ENCODE data around the gene BCL7A. TPM values are rescaled to one million over a fixed set of nuclear protein-coding genes. Genes with fewer than 3 reads are reported as not detected.

The BCL7A gene
- total RNA-seq, 2 experiments from 2014 or later = 6.2 to 8.1 TPM

DNA sequence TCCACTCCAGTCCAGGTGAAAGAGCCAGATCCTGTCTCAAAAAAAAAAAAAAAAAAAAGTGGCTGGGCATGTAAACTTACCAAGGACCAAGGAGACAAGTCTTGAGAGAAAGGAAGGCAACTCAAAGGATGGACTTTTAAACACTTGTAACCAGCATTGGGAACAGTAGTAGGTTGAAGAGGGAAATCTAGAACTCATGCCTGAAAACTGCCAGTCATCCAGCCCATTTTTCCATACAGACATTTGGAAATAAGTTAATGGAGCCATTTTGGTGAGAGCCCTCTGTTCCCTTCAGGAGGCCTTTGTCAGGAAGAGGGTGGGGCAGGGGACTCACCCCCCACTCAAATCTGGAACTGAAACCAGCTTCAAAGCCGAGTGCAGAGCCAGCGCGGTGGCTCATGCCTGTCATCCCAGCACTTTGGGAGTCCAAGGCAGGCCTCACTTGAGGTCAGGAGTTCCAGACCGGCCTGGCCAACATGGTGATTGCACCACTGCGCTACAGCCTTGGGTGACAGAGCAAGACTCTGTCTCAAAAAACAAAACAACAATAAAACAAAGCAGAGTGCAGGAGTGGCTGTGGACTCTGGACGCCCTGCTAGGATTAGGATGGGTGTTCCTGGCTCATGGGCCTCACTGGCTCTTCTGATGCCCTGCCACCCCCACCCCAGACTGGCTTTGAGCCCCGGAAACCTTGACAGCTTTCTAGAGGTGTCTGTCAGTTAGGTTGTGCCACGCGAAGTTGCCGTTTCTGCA, 55.2 kb downstream of the BCL7A start:
- ATAC-seq (no peak), DNase-seq (no peak)
- Mint-ChIP-seq H3K27ac (no peak overlapping the region), H3K36me3 (ENCODE audit: low read depth) (peaks cover 19% of the 10 kb centered on the region), H3K4me1 (ENCODE audit: low read depth) (peaks cover 32% of the 10 kb centered on the region), H3K27me3 (ENCODE audit: low read depth) (peaks cover 5% of the 10 kb centered on the region), H3K4me3 (no peak overlapping the region), H3K9me3 (ENCODE audit: insufficient read depth) (no peaks in the 10 kb centered on the region)
- ChIA-PET POLR2A (no interaction called here), CTCF (interaction anchor here (1.3 to 2.5 kb wide), 2 partner anchors 21 to 46 kb away, joined by 4 to 8 read pairs; no protein-coding TSS in a partner anchor)

DNA sequence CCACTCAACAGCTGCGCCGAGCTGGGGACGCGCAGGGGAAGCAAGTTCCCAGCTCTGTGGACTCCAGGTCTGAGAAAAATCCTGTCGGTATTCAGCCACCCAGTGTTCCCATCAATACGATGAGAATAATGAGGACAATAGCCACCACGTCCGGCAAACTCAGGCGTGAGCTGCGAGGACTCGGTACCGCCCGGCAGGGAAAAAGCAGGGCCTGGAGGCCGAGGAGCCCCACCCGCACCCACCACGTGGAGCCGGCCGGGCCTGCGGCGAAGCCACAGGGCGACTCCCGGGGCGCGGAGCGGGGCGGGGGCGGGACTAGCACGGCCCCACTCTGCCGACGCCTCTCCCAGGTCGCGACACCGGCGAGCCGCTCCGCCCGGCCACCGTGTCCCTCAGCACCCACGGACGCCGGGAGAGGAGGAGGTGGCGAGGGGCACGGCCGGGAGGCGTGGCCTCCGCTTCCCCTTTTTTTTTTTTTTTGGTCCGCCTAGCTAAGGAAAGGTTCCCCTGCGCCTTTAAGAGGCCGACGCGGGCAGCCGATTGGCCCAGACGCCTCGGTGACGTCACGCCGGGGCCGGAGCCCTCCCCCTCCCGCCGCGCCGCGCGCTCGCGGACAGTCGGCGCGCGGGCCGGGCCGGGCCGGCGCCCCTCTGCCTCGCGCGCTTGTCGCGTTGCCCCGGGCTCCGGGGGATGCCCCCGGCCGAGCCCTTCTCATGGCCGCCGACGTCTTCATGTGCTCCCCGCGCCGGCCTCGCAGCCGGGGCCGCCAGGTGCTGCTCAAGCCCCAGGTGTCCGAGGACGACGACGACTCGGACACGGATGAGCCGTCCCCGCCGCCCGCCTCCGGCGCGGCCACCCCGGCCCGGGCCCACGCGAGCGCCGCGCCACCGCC, 56.7 kb downstream of the BCL7A start, which contains the start of gene MLXIP:
Gene MLXIP (plus strand): TSS at position 616 of the 892 bp plus-strand sequence. CDS start 98 bp downstream, at position 714.
- Mint-ChIP-seq H3K27me3 (ENCODE audit: low read depth) (peaks cover 5% of the 10 kb centered on the region), H3K27ac (peak within 1 kb of the TSS; percentile 83), H3K4me3 (peak within 1 kb of the TSS; percentile 86), H3K36me3 (ENCODE audit: low read depth) (peaks cover 24% of the 10 kb centered on the region), H3K9me3 (ENCODE audit: insufficient read depth) (no peaks in the 10 kb centered on the region), H3K4me1 (ENCODE audit: low read depth) (peaks cover 47% of the 10 kb centered on the region)
- ChIA-PET POLR2A (interaction anchor here (1.1 to 1.5 kb wide), 3 partner anchors 10 to 27 kb away, joined by 3 to 4 read pairs (median 3); no protein-coding TSS in a partner anchor), CTCF (interaction anchor here (1.3 to 5.3 kb wide), 4 partner anchors 10 to 45 kb away, joined by 4 to 30 read pairs (median 10); no protein-coding TSS in a partner anchor)
- ATAC-seq = peak; percentile 81
- peak; percentile 93 for DNase-seq

DNA sequence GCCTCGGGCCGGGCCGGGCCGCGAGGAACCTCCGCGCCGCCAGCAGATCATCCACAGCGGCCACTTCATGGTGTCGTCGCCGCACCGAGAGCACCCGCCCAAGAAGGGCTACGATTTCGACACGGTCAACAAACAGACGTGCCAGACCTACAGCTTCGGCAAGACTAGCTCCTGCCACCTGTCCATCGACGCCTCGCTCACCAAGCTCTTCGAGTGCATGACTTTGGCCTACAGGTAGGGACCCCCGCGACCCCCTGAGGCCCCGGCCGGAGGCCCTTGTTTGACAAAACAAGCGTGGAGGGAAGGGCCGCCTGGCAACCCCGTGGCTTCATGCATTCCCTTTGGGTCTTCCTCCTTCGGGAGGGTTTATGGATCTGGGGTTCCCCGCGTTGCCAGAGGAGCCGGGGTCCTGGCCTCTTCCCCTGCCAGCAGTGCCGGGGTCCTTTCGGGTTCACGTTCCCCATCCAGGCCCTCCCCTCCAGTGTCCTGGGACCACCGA, 57.4 kb downstream of the BCL7A start:
- Mint-ChIP-seq H3K36me3 (ENCODE audit: low read depth) (peaks cover 31% of the 10 kb centered on the region), H3K9me3 (ENCODE audit: insufficient read depth) (no peaks in the 10 kb centered on the region), H3K27ac (peak overlapping the region; percentile 79), H3K4me1 (ENCODE audit: low read depth) (peaks cover 54% of the 10 kb centered on the region), H3K27me3 (ENCODE audit: low read depth) (no peaks in the 10 kb centered on the region), H3K4me3 (peak overlapping the region; percentile 86)
- ChIA-PET POLR2A (interaction anchor here (1.5 kb wide), 1 partner anchor 27 kb away, joined by 4 read pairs; no protein-coding TSS in a partner anchor), CTCF (interaction anchor here (1.5 to 5.3 kb wide), 3 partner anchors 11 to 44 kb away, joined by 6 to 30 read pairs (median 15); no protein-coding TSS in a partner anchor)
- no peak for DNase-seq
- peak; percentile 29 for ATAC-seq

DNA sequence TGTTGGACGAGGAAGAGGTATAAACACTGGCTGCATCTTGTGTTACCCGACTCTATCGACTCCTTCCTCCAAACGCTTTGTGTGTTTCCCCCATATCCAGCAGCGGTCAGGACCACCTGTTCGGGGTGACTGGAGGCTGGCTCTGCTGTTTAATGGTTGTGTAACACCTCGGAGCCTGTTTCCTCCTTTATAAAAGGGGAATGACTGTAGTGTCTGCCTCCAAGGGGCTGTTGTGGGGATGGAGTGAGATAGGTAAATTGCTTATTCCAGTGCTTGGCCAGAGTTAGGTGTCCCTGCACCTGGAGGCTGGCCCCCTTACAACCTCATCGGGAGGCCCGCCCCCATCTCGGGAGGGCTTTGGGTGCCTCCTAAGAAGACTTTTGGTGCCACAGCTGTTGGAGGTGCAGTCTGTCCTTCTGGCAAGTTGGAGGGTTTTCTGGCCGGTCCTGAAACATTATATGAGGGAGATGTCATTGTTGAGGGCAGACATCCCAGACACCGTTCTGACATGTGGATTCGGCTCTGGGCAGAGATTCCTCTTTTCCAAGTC, 57.9 kb downstream of the BCL7A start:
- H3K9me3 Mint-ChIP-seq (ENCODE audit: insufficient read depth) = no peaks in the 10 kb centered on the region
- ChIA-PET POLR2A (interaction anchor here (1.5 to 3.1 kb wide), 3 partner anchors 20 to 26 kb away, joined by 4 to 11 read pairs (median 10); no protein-coding TSS in a partner anchor), CTCF (interaction anchor here (1.2 to 5.3 kb wide), 8 partner anchors 10 to 51 kb away, joined by 5 to 45 read pairs (median 14); no protein-coding TSS in a partner anchor)
- peaks cover 59% of the 10 kb centered on the region for H3K4me1 Mint-ChIP-seq (ENCODE audit: low read depth)
- DNase-seq (no peak), ATAC-seq (no peak)
- H3K36me3 Mint-ChIP-seq (ENCODE audit: low read depth) = peaks cover 36% of the 10 kb centered on the region
- H3K4me3 Mint-ChIP-seq = peak overlapping the region; percentile 86
- no peaks in the 10 kb centered on the region for H3K27me3 Mint-ChIP-seq (ENCODE audit: low read depth)
- H3K27ac Mint-ChIP-seq = peak overlapping the region; percentile 79

DNA sequence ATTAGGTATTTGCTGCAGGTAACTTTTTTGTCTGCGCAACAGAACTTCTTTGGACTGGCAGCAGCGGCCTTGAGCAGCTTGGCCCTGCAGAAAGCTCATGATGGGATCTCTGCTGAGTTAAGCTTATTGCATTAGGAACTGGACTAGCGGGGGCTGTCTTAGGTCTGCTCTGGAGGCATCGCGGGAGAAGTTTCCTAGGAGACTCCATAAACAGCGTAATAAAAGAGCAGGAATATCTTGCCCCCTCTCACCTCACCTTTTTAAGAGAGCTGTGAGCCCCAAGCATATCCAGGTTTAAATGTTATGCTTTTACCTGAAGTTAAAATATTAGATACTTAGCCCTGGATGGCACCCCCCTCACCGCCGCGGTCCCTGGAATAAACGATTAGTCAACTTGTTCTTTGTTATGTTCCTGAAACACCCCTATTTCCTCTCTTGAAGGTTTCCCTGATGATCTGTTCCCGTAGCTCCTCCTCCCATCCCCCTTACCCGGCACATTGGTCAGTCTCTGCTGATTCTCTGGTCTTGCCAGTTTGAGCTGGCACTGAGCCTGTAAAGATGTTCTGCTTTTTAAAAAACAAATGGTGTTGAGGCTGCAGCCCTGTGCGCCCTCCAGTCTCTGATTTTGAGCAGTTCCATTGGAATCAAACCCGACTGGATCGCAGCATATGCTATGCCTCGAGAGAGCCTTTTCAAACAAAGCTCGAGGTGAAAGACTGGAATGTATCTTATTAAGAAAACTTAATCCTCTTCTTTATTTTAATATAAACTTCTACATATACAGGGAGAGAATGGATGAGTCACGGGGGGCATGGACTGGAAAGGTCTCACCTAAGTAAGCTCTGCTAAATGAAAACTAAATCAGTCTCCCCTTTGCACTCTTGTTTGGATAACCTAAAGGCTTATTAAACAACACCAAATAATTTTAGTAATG, 58.7 kb downstream of the BCL7A start:
- H3K27me3 Mint-ChIP-seq (ENCODE audit: low read depth) = no peaks in the 10 kb centered on the region
- DNase-seq = no peak

DNA sequence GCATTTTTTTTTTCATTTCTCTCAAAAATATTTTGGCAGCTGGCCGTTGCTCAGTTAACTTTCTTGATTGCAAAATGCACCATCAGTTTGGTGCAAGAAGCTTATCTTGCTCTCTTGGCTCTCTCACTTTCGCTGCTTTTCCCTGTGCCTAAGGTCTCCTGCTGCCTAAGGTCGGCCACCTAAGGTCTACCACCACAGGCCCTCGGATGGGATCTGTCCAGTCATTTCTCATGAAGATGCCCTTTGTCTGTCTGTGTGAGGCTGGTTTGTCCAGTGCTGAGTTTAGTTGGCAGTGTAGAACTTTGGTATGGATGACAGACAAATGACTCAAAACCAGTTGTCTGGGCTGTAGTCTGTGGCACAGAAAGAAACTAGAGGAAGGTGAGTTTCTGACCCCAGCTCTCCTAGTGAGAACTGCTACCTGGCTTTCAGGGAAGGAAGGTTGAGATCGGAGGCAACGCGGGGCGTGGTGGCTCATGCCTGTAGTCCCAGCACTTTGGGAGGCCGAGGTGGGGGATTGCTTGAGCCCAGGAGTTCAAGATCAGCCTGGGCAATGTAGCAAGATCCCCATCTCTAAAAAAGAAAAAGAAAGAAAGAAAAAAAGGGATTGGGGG, 59.5 kb downstream of the BCL7A start:
- CTCF ChIA-PET = interaction anchor here (1.0 to 5.3 kb wide), 13 partner anchors 8 to 163 kb away, joined by 3 to 45 read pairs (median 7); partner anchors contain the start of gene CFAP251
- POLR2A ChIA-PET = interaction anchor here (0.5 to 3.1 kb wide), 9 partner anchors 10 to 292 kb away, joined by 3 to 11 read pairs (median 4); no protein-coding TSS in a partner anchor
- Mint-ChIP-seq H3K4me3 (peak overlapping the region; percentile 86), H3K27me3 (ENCODE audit: low read depth) (no peaks in the 10 kb centered on the region), H3K4me1 (ENCODE audit: low read depth) (peaks cover 68% of the 10 kb centered on the region), H3K36me3 (ENCODE audit: low read depth) (peaks cover 49% of the 10 kb centered on the region), H3K27ac (peak overlapping the region; percentile 86), H3K9me3 (ENCODE audit: insufficient read depth) (no peaks in the 10 kb centered on the region)
- ATAC-seq (no peak), DNase-seq (no peak)

More for the DNA sequence above, 58.7 kb downstream of the BCL7A start:
- H3K9me3 Mint-ChIP-seq (ENCODE audit: insufficient read depth) = no peaks in the 10 kb centered on the region
- no peak for ATAC-seq
- peaks cover 66% of the 10 kb centered on the region for H3K4me1 Mint-ChIP-seq (ENCODE audit: low read depth)
- ChIA-PET POLR2A (interaction anchor here (0.6 to 3.1 kb wide), 7 partner anchors 9 to 291 kb away, joined by 3 to 11 read pairs (median 6); no protein-coding TSS in a partner anchor), CTCF (interaction anchor here (1.0 to 5.3 kb wide), 10 partner anchors 9 to 162 kb away, joined by 3 to 45 read pairs (median 6); partner anchors contain the start of gene CFAP251)
- H3K27ac Mint-ChIP-seq = peak overlapping the region; percentile 79
- peaks cover 42% of the 10 kb centered on the region for H3K36me3 Mint-ChIP-seq (ENCODE audit: low read depth)
- peak overlapping the region; percentile 86 for H3K4me3 Mint-ChIP-seq

DNA sequence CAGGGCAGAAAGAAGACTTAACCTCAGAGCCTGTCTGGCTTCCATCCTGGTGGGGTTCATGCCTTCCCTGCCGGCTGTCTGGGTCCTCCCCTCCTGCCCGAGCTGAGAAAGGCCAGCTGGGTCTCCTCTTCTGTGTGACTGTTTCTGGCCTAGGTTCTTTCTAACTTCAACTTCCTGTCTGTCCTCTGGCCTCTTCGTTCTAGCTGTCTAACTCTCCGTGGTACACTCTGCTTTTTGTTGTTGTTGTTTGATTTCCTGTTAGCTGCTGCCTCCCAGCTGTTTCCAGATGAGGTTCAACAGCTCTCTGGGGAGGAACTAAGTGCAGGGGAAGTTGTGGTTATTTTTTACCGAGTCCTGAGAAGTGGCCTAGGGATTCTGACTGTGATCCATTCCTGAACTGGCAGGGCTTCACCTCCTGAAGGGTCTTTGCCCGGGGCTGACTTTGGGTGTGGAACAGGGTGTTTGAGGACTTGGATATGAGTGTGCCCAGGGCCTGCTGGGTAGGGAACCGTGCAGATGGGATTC, 60.1 kb downstream of the BCL7A start:
- Mint-ChIP-seq H3K27ac (peak overlapping the region; percentile 86), H3K4me1 (ENCODE audit: low read depth) (peaks cover 70% of the 10 kb centered on the region), H3K4me3 (peak overlapping the region; percentile 86), H3K27me3 (ENCODE audit: low read depth) (no peaks in the 10 kb centered on the region), H3K9me3 (ENCODE audit: insufficient read depth) (no peaks in the 10 kb centered on the region), H3K36me3 (ENCODE audit: low read depth) (peaks cover 53% of the 10 kb centered on the region)
- POLR2A ChIA-PET = interaction anchor here (0.5 to 3.1 kb wide), 8 partner anchors 11 to 280 kb away, joined by 3 to 11 read pairs (median 3); no protein-coding TSS in a partner anchor
- ATAC-seq = peak; percentile 34
- CTCF ChIA-PET = interaction anchor here (0.7 to 5.3 kb wide), 8 partner anchors 9 to 41 kb away, joined by 3 to 45 read pairs (median 16); no protein-coding TSS in a partner anchor
- DNase-seq = peak; percentile 65

DNA sequence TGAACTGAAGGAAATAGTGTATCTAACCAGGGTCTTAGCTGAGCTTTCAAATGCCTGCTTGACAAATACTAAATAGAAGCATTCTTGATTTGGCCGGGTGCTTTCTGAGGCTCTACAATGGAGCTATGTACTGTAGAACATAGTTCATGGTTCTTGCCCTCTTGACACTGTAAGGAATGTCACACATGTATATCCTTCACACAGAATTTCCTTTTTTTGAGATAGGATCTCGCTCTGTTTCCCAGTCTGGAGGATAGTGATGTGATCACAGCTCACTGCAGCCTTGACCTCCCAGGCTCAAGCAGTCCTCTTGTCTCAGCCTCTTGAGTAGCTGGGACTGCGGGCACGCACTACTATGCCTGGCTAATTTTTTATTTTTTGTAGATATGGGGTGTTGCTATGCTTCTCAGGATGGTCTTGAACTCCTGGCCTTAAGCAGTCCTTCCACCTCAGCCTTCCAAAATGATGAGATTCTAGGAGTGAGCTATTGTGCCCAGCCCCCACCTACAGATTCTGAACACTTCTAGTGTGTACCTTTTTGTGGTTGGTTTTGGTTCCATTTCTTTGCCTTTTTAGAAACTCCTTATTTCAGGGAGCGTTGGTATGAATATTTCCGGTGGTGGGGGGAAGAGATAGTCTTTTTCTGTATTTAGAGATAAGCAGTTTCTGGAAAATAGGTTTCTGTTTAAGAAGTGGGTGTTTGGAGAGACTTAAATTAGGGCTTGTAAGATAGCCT, 61.1 kb downstream of the BCL7A start:
- ChIA-PET CTCF (interaction anchor here (1.0 to 5.3 kb wide), 8 partner anchors 8 to 40 kb away, joined by 3 to 45 read pairs (median 16); no protein-coding TSS in a partner anchor), POLR2A (interaction anchor here (0.6 to 3.1 kb wide), 7 partner anchors 10 to 416 kb away, joined by 3 to 11 read pairs (median 3); no protein-coding TSS in a partner anchor)
- no peak for ATAC-seq
- Mint-ChIP-seq H3K27ac (peak overlapping the region; percentile 86), H3K9me3 (ENCODE audit: insufficient read depth) (no peaks in the 10 kb centered on the region), H3K4me1 (ENCODE audit: low read depth) (peaks cover 76% of the 10 kb centered on the region), H3K36me3 (ENCODE audit: low read depth) (peaks cover 62% of the 10 kb centered on the region), H3K4me3 (peak overlapping the region; percentile 86), H3K27me3 (ENCODE audit: low read depth) (no peaks in the 10 kb centered on the region)
- no peak for DNase-seq

DNA sequence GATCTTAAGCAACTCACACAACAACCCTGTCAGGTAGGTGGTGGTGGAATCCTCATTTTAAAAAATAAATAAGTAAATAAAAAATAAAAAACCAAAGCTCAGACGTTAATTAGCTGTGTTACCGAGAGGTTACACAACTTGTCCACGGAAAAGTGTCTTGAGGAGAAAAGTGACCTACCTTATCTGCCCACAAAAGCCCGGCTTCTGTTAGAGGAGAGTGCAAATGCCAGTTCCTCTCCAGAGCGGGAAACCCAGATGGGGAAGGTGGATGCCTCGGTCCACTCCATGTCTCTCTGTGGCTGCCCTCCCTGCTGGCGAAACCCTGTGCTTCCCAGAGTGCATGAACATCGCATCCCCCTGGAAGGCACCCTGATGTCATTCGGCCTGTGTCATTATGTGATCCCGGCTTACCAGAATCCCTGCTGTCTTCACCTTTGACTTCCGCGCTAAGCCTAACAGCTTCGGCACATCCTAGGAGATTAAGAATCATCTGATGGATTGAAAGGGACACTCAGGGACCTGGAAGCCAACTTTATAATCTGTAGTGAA, 63.2 kb downstream of the BCL7A start:
- H3K27me3 Mint-ChIP-seq (ENCODE audit: low read depth) = no peaks in the 10 kb centered on the region
- DNase-seq (no peak), ATAC-seq (no peak)
- no peak overlapping the region for H3K4me3 Mint-ChIP-seq
- ChIA-PET POLR2A (no interaction called here), CTCF (interaction anchor here (0.9 to 4.3 kb wide), 5 partner anchors 11 to 38 kb away, joined by 3 to 29 read pairs (median 8); no protein-coding TSS in a partner anchor)
- no peaks in the 10 kb centered on the region for H3K9me3 Mint-ChIP-seq (ENCODE audit: insufficient read depth)
- peaks cover 70% of the 10 kb centered on the region for H3K36me3 Mint-ChIP-seq (ENCODE audit: low read depth)
- H3K27ac Mint-ChIP-seq = no peak overlapping the region
- peaks cover 90% of the 10 kb centered on the region for H3K4me1 Mint-ChIP-seq (ENCODE audit: low read depth)

Measured in activated CD8-positive, alpha-beta T cell treated with anti-CD3 and anti-CD28 coated beads, Interleukin-2, amount 10 ng/mL, durations not matched to agents 7 days and 5 days (primary cell).